ENCODE results near the gene REPIN1.

The REPIN1 gene

DNA sequence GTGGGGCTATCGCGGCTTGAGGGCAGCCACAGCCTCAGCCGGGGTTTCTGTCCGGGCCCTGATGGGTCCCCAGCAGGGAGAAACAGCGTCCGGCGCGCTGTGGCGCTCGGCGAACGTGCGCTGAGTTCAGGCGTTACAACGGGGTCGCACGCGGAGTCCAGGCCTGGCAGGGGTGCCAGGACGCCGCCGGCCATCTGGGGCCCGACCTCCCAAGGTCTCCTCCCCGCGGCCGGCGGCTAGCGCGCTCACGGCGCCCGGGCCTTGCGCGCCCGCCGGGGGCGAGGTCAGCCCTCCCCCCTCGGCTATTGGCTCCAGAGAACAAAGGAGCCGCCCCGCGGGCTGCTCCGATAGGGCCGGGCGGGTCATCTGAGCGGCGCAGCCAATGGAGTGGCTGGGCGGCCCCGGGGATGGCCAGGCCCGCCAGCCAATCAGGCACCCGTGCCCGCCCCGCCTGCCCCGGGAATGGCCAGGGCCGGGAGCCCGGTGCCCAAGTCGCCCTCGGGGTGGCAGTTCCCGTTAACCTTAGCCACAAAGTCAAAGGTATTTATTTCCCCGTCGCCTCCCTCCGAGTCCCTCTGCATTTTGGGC lies 10.3 kb downstream of the REPIN1 start, which contains the start of gene ZNF775 (continued):
- no peak for TF ChIP-seq ZNF292 (tag by site-specific recombination; IDR thresholded peaks at IDR 0.05; ENCODE audit: borderline replicate concordance, low read depth)
- TF ChIP-seq ZFP37 (tag by site-specific recombination; IDR thresholded peaks at IDR 0.05): no peak
- TF ChIP-seq SP3 (tag by site-specific recombination; IDR thresholded peaks at IDR 0.05): peak; percentile 87
- TF ChIP-seq ZSCAN16 (tag by site-specific recombination; IDR thresholded peaks at IDR 0.05): no peak; the same call in 1 of the 2 replicates
- TF ChIP-seq ZNF548 (tag by site-specific recombination; IDR thresholded peaks at IDR 0.05): no peak
- TF ChIP-seq KLF8 (tag by site-specific recombination; IDR thresholded peaks at IDR 0.05): no peak; the same call in 1 of the 2 replicates
- TF ChIP-seq ZNF501 (tag by site-specific recombination; IDR thresholded peaks at IDR 0.05): 0 out of 2 replicates have a peak, but pooled peaks have one; percentile 26
- no peak for TF ChIP-seq PRDM1 (tag by site-specific recombination; IDR thresholded peaks at IDR 0.05)
- TF ChIP-seq ZNF132 (tag by site-specific recombination; IDR thresholded peaks at IDR 0.05; ENCODE audit: borderline replicate concordance): no peak
- no peak for TF ChIP-seq ZNF629 (tag by site-specific recombination; IDR thresholded peaks at IDR 0.05)
- peak; percentile 20; the same call in 1 of the 2 replicates for TF ChIP-seq PRDM4 (tag by site-specific recombination; IDR thresholded peaks at IDR 0.05)
- TF ChIP-seq, protein P1, sequence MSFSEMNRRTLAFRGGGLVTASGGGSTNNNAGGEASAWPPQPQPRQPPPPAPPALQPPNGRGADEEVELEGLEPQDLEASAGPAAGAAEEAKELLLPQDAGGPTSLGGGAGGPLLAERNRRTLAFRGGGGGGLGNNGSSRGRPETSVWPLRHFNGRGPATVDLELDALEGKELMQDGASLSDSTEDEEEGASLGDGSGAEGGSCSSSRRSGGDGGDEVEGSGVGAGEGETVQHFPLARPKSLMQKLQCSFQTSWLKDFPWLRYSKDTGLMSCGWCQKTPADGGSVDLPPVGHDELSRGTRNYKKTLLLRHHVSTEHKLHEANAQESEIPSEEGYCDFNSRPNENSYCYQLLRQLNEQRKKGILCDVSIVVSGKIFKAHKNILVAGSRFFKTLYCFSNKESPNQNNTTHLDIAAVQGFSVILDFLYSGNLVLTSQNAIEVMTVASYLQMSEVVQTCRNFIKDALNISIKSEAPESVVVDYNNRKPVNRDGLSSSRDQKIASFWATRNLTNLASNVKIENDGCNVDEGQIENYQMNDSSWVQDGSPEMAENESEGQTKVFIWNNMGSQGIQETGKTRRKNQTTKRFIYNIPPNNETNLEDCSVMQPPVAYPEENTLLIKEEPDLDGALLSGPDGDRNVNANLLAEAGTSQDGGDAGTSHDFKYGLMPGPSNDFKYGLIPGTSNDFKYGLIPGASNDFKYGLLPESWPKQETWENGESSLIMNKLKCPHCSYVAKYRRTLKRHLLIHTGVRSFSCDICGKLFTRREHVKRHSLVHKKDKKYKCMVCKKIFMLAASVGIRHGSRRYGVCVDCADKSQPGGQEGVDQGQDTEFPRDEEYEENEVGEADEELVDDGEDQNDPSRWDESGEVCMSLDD (tag by site-specific recombination; IDR thresholded peaks at IDR 0.05): peak; percentile 55
- TF ChIP-seq ZNF626 (tag by site-specific recombination; IDR thresholded peaks at IDR 0.05): no peak
- TF ChIP-seq ZXDB (tag by site-specific recombination; IDR thresholded peaks at IDR 0.05): peak; percentile 81
- TF ChIP-seq ZBTB20 (tag by site-specific recombination; IDR thresholded peaks at IDR 0.05): peak; percentile 84
- TF ChIP-seq ZNF112 (tag by site-specific recombination; IDR thresholded peaks at IDR 0.05): no peak
- TF ChIP-seq SCRT2 (tag by site-specific recombination; IDR thresholded peaks at IDR 0.05): no peak
- no peak for TF ChIP-seq ZNF521 (tag by site-specific recombination; IDR thresholded peaks at IDR 0.05)
- TF ChIP-seq ZNF146 (tag by site-specific recombination; IDR thresholded peaks at IDR 0.05): no peak
- no peak for TF ChIP-seq ZNF555 (tag by site-specific recombination; conservative IDR thresholded peaks at IDR 0.05)
- no peak for TF ChIP-seq ZNF140 (tag by site-specific recombination; IDR thresholded peaks at IDR 0.05)
- TF ChIP-seq, protein P2, sequence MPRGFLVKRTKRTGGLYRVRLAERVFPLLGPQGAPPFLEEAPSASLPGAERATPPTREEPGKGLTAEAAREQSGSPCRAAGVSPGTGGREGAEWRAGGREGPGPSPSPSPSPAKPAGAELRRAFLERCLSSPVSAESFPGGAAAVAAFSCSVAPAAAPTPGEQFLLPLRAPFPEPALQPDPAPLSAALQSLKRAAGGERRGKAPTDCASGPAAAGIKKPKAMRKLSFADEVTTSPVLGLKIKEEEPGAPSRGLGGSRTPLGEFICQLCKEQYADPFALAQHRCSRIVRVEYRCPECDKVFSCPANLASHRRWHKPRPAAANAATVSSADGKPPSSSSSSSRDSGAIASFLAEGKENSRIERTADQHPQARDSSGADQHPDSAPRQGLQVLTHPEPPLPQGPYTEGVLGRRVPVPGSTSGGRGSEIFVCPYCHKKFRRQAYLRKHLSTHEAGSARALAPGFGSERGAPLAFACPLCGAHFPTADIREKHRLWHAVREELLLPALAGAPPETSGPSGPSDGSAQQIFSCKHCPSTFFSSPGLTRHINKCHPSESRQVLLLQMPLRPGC (tag by site-specific recombination; IDR thresholded peaks at IDR 0.05): no peak
- TF ChIP-seq ZNF335 (tag by site-specific recombination; conservative IDR thresholded peaks at IDR 0.05): peak; percentile 78
- peak; percentile 95 for TF ChIP-seq GLIS2 (tag by site-specific recombination; IDR thresholded peaks at IDR 0.05)
- 0 out of 2 replicates have a peak, but pooled peaks have one; percentile 36 for TF ChIP-seq GLI4 (tag by site-specific recombination; IDR thresholded peaks at IDR 0.05)
- TF ChIP-seq ZNF645 (tag by site-specific recombination; IDR thresholded peaks at IDR 0.05): no peak
- TF ChIP-seq ZNF785 (tag by site-specific recombination; IDR thresholded peaks at IDR 0.05): no peak
- no peak for TF ChIP-seq ZNF670 (tag by site-specific recombination; IDR thresholded peaks at IDR 0.05; ENCODE audit: low read depth)
- TF ChIP-seq ZBTB7A (tag by site-specific recombination; IDR thresholded peaks at IDR 0.05; ENCODE audit: low read depth): peak; percentile 64; the same call in 1 of the 2 replicates
- TF ChIP-seq ZNF48 (tag by site-specific recombination; IDR thresholded peaks at IDR 0.05): no peak
- peak; percentile 59; the same call in 1 of the 2 replicates for TF ChIP-seq ZNF423 (tag by site-specific recombination; IDR thresholded peaks at IDR 0.05)
- peak; percentile 100 for TF ChIP-seq TCF7L2 (IDR thresholded peaks at IDR 0.05; ENCODE audit: borderline replicate concordance, low read depth, low read length)
- TF ChIP-seq ZNF654 (tag by site-specific recombination; IDR thresholded peaks at IDR 0.05; ENCODE audit: low read depth): no peak
- TF ChIP-seq HOXA7 (CRISPR knock-in tag; IDR thresholded peaks at IDR 0.05; ENCODE audit: borderline replicate concordance): no peak
